SJCRH30 (cell line): ENCODE results near the gene NDUFB4. TPM values are rescaled to one million over a fixed set of nuclear protein-coding genes. Genes with fewer than 3 reads are reported as not detected.

Experiments
- DNase-seq, 2 experiments: peaks; one replicate each; pipeline ENCODE4 v3.0.0-alpha.2; 2015 to 2020
- H3K27ac ChIP-seq: fragments of 250-450 bp; sonication (Bioruptor Pico); 2 replicates; pipeline ENCODE4 v1.5.1; 2020; ENCODE audit warnings: mild to moderate bottlenecking, moderate library complexity
- H3K27me3 ChIP-seq: fragments of 250-450 bp; sonication (Bioruptor Pico); 2 replicates; pipeline ENCODE4 v1.5.1; 2020; ENCODE audit warnings: mild to moderate bottlenecking, moderate library complexity
- H3K36me3 ChIP-seq: fragments of 250-450 bp; sonication (Bioruptor Pico); 2 replicates; pipeline ENCODE4 v1.5.1; 2020; ENCODE audit warnings: mild to moderate bottlenecking, moderate library complexity
- H3K4me1 ChIP-seq: fragments of 250-450 bp; sonication (Bioruptor Pico); 2 replicates; pipeline ENCODE4 v1.5.1; 2020; ENCODE audit warnings: mild to moderate bottlenecking, moderate library complexity
- H3K4me3 ChIP-seq: fragments of 250-450 bp; sonication (Bioruptor Pico); 2 replicates; pipeline ENCODE4 v1.5.1; 2020; ENCODE audit warnings: mild to moderate bottlenecking, moderate library complexity
- H3K9me3 ChIP-seq: fragments of 250-450 bp; sonication (Bioruptor Pico); replicated peaks from 2 replicates; pipeline ENCODE4 v1.5.1; 2020; ENCODE audit warnings: mild to moderate bottlenecking, moderate library complexity
- total RNA-seq: library from RNA; depleted of rRNA; stranded (reverse); fragments of >200 nt; shearing (Covaris generic); gene quantifications from 2 replicates; pipeline ENCODE4 v1.2.3, GENCODE V29; 2014; rRNA removed

NDUFB4 gene
- total RNA-seq: 146 and 160 TPM in 2 replicates

DNA sequence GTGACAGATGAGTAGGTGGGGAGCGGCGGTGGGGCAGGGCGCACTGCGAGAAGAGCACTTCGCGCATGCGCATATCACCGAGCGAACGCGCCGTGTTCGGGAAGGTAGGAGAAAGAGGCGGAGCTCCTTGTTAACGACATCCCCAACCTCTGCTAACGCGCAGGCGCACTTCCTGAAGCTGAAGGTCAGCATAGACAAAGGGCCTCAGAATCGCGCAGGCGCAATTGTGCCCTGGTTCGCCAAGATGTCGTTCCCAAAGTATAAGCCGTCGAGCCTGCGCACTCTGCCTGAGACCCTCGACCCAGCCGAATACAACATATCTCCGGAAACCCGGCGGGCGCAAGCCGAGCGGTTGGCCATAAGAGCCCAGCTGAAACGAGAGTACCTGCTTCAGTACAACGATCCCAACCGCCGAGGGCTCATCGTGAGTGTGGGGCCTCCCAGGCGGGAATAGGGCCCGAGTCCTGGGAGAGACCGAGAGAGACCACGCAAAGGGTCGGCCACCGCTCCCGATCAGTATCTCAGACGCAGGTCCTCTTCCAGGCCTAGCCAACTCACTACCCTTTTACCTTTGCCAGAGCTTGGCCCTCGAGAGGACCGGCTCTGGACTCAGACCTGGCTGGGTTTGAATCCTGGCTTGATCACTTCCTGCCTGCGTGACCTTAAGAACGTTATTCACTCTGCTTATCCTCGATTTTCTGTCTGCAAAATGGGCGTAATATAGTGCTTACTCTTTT lies at the start of gene NDUFB4:
Gene NDUFB4, plus strand, starts transcription at position 221 of the 737 bp plus-strand sequence. Its CDS starts 24 bp downstream, at position 245.
- Histone ChIP-seq H3K27ac (peak within 1 kb of the TSS; percentile 76), H3K36me3 (peaks cover 4% of the 10 kb centered on the region; the same call in 1 of the 2 replicates), H3K27me3 (no peaks in the 10 kb centered on the region), H3K4me3 (peak within 1 kb of the TSS; percentile 70), H3K4me1 (no peaks in the 10 kb centered on the region), H3K9me3 (no peaks in the 10 kb centered on the region)
- peak; percentile 99 to 100 for DNase-seq

DNA sequence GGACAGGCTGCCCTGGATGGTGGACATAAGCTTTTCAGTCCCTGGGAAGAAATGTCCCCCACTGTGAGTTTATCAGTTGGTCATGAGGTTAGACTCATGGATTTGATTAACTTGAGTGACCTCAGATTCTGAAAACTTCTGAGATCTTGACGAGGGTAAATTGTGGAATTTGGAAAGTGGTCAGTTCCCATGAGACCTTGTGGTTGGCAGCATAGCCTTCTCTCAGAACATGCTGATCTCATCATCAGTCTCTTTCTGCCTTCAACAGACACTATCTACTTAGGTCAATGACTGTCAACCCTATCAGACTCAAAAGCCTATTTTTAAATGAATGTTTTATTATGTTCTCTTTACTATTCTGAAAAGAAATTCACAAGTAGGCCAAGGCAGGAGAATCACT lies 45.6 kb upstream of the NDUFB4 start:
- Histone ChIP-seq H3K4me1 (no peaks in the 10 kb centered on the region), H3K27me3 (0 out of 2 replicates have a peak, but pooled peaks cover 3% of the 10 kb centered on the region), H3K36me3 (no peaks in the 10 kb centered on the region), H3K27ac (no peak overlapping the region), H3K9me3 (no peaks in the 10 kb centered on the region), H3K4me3 (no peak overlapping the region)
- no peak for DNase-seq

- no peaks in the 10 kb centered on the region for H3K27me3 ChIP-seq
- no peak for DNase-seq
- no peak overlapping the region for H3K4me3 ChIP-seq
- H3K27ac ChIP-seq: no peak overlapping the region
- no peaks in the 10 kb centered on the region for H3K36me3 ChIP-seq
- no peaks in the 10 kb centered on the region for H3K4me1 ChIP-seq
- no peaks in the 10 kb centered on the region for H3K9me3 ChIP-seq
These were observed 43.7 kb upstream of the NDUFB4 start for GRCh38 chr3:120552184-120553172.

- no peak for DNase-seq
- Histone ChIP-seq H3K27me3 (no peaks in the 10 kb centered on the region), H3K9me3 (no peaks in the 10 kb centered on the region), H3K27ac (no peak overlapping the region), H3K4me3 (no peak overlapping the region), H3K36me3 (no peaks in the 10 kb centered on the region), H3K4me1 (no peaks in the 10 kb centered on the region)
These were observed 41.1 kb upstream of the NDUFB4 start for GRCh38 chr3:120554812-120555606.

DNA sequence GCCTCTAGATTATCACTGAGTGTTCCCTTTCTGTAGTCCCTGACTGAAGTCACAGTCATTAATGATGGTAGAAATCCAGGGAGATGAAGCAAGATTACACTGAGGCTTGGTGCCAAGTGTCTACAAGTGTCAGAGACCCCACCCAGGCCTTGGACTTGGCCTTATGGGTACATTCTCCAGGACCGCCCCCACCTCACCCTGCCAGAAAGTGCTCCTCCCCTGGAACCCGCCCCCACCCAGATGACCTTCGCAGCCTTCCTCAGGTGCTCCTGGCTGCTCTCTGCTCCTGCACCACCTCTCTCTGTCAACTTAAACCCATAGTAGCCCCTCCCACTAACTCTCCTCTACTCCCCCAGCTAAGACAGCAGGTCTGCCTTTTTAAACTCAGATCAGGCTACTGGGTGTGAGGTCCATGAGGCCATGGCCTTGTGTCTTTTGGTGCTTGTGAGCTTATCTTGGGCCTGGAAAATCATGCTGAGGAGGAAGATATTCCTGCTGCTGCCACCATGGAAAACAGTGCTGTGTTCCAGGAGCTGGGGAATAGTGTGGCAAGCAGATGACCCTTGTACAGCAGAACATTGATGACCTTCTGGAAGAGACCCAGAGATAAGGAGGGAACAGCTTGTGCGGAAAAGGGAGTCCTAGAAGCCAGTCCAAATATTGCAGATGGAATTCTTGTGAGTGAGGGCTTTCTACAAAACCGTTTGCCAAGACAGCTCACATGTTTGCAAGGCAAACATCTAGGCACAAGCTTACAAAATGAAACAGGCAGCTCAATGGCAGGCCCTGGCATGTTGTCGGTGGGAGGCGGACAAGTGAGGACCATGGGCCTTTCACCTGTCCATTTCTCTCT lies 40.3 kb upstream of the NDUFB4 start:
- no peaks in the 10 kb centered on the region for H3K36me3 ChIP-seq
- no peaks in the 10 kb centered on the region for H3K27me3 ChIP-seq
- H3K4me1 ChIP-seq: no peaks in the 10 kb centered on the region
- no peak for DNase-seq
- no peak overlapping the region for H3K4me3 ChIP-seq
- no peaks in the 10 kb centered on the region for H3K9me3 ChIP-seq
- no peak overlapping the region for H3K27ac ChIP-seq

DNA sequence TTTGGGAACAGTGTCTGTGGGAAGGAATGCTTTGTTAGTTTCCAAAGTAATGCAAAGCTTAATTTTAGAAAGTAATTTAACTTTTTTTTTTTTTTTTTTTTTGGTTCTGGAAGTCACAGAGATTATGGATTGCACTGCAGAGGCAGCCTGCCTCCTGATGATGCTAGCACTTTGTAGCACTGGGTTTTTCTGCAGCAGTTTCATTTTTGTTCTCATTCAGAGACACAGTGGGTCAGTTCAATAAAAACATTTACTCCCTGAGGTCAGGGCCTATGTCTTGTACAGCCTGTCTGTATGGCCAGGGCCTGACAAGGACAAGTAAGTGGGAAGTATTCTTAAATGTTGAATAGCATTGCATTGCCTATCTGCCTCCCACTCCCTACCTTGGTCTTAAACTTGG lies 39.0 kb upstream of the NDUFB4 start:
- Histone ChIP-seq H3K4me1 (no peaks in the 10 kb centered on the region), H3K36me3 (no peaks in the 10 kb centered on the region), H3K4me3 (no peak overlapping the region), H3K27me3 (no peaks in the 10 kb centered on the region), H3K9me3 (no peaks in the 10 kb centered on the region), H3K27ac (no peak overlapping the region)
- DNase-seq: no peak

GRCh38 chr3:120558771-120559241 lies 37.3 kb upstream of the NDUFB4 start:
- no peaks in the 10 kb centered on the region for H3K4me1 ChIP-seq
- H3K9me3 ChIP-seq: no peaks in the 10 kb centered on the region
- H3K4me3 ChIP-seq: peak overlapping the region; percentile 57
- peak; percentile 80 to 90 for DNase-seq
- H3K27me3 ChIP-seq: no peaks in the 10 kb centered on the region
- H3K27ac ChIP-seq: peak overlapping the region; percentile 14; the same call in 1 of the 2 replicates
- no peaks in the 10 kb centered on the region for H3K36me3 ChIP-seq

DNA sequence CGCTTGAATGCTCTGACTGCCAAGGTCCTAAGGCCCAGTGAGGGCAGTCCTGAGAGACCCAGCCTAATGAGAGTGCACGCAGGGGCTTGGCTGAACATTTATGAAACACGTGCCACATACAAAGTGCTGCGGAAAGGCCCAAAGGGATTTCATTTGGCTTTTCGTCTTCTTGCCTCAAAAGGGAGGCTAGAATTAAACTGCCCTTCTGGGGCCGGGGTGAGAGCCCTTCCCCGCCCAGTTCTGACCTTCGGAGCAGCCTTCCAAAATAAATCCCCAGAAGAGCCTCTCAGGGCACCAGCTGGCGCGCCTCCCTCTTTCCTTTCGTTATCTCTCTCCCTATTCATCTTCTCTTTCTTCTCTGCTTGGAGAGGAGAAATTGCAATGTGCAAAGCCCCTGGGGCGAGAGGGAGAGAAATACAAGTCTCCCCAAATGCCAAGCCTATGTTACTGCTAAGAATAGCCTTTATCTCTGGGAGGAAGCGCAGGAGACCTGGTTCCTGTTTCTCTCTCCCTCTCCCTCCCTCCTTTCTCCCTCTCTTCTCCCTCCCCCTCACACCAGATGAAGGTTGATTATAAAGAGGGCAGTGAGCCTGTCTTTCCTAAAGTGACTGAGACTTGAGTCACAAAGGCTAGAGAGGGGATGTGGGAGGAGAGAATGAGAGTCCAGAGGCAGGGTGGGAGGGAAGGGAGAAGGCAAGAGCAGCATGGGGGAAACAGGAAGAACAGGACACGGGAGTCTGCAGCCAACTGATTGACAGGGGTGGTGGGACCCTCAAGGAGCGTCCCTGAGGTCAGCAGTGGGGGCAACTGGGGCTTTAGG lies 36.7 kb upstream of the NDUFB4 start:
- Histone ChIP-seq H3K9me3 (no peaks in the 10 kb centered on the region), H3K4me1 (no peaks in the 10 kb centered on the region), H3K27me3 (no peaks in the 10 kb centered on the region), H3K36me3 (no peaks in the 10 kb centered on the region), H3K27ac (peak overlapping the region; percentile 14; the same call in 1 of the 2 replicates), H3K4me3 (peak overlapping the region; percentile 57)
- peak; percentile 27 to 60 for DNase-seq

DNA sequence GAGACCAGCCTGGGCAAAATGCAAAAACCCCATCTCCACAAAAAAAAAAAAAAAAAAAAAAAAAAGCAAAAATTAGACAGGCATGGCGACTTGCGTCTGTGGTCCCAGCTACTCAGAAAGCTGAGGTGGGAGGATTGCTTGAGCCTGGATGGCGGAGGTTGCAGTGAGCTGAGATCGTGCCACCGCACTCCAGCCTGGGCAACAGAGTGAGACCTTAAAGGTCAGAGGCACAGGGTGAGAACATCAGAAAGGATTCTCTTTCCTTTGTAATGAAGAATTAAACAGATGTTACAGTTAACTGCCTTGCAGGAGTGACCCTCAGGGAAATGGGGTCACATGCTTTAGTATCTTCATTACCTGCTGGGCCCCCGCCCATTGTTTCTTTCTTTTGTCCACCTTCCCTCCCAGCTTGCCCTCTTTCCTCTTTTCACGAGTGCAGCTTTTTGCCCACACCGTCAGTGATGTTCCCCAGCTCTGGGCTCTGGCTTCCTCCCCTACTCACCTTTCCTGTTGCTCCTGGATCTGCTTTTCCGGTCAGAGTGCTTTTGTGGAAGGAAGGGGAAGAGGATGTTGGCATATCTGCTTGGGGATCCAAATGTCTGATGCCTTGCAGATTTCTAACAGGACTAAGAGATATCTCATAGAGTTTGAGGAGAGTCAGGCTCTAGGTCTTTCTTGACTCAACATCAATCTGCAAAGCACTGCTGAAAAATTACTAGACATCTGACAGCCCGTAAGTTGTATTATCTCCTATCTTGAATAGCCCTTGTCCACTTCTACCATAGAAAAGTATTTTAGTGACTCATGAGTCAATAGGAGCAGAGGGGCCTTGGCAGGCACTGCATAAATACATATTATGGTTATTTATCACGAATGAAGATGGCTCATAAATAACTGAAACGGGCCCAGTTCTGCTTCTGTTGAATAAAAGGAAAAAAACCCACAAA lies 35.6 kb upstream of the NDUFB4 start:
- no peak overlapping the region for H3K4me3 ChIP-seq
- H3K27me3 ChIP-seq: no peaks in the 10 kb centered on the region
- H3K27ac ChIP-seq: no peak overlapping the region
- no peaks in the 10 kb centered on the region for H3K36me3 ChIP-seq
- no peak for DNase-seq
- H3K9me3 ChIP-seq: no peaks in the 10 kb centered on the region
- H3K4me1 ChIP-seq: no peaks in the 10 kb centered on the region

DNA sequence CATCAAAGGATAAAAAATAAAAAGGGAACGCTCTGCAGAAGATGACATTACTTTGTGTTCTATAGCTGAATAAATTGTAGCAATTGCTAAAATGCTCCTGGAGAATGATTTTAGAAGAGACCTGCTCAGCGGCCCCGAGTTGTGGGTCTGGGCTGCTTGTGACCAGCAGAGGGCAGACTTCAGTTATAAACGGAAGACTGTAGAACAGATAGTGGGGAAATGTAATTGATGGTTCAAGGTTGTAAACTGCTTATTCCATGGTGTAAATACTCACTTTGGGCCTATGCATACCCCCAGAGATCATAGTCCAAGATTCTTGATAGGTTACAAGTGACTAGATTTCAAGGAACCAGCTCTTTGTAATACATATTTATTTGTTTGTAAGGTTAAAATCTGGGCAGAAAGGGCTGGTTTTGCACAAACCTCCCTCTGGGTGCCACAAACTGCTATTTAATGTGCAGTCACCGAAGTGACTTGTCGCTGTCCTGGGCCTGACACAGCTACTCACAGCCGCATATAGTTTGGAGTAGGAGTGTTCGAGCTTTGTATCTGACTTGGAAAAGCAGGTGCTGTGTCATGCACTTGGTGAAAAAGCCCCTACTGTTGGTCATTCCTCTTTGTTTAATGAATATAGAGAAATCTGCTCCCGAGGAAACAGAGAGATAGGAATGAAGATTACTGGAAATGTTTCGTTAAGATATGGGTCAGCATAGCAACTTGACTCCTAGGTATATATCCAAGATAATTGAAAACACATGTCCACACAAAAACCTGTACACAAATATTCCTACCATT lies 34.7 kb upstream of the NDUFB4 start:
- Histone ChIP-seq H3K4me1 (no peaks in the 10 kb centered on the region), H3K27ac (no peak overlapping the region), H3K27me3 (no peaks in the 10 kb centered on the region), H3K9me3 (no peaks in the 10 kb centered on the region), H3K36me3 (no peaks in the 10 kb centered on the region), H3K4me3 (no peak overlapping the region)
- peak; percentile 53 to 77 for DNase-seq

GRCh38 chr3:120563356-120564022 lies 32.6 kb upstream of the NDUFB4 start:
- no peaks in the 10 kb centered on the region for H3K4me1 ChIP-seq
- no peak overlapping the region for H3K4me3 ChIP-seq
- no peak for DNase-seq
- no peak overlapping the region for H3K27ac ChIP-seq
- H3K36me3 ChIP-seq: no peaks in the 10 kb centered on the region
- H3K9me3 ChIP-seq: no peaks in the 10 kb centered on the region
- H3K27me3 ChIP-seq: no peaks in the 10 kb centered on the region
